OCI-LY3 (cell line): ENCODE measurements around the gene EXOC7.

Source experiments
- H2AFZ ChIP-seq: fragments of 200-600, 300-600 bp; shearing (Covaris generic); 2 replicates; pipeline ENCODE4 v1.6.0; 2014; ENCODE audit warnings: antibody characterized with exemption, low read depth, low read length
- H3K27ac ChIP-seq: fragments of 200-600, 300-600 bp; sonication (generic); 2 replicates; pipeline ENCODE4 v1.5.1; 2014; ENCODE audit warnings: mild to moderate bottlenecking, low read length, moderate library complexity, mixed read lengths
- H3K27me3 ChIP-seq: fragments of 200-600, 300-600 bp; sonication (generic); 2 replicates; pipeline ENCODE4 v1.6.1; 2014; ENCODE audit warnings: low read depth, low read length, mixed read lengths
- H3K36me3 ChIP-seq: fragments of 200-600, 300-600 bp; sonication (generic); replicated peaks from 2 replicates; pipeline ENCODE3; 2014; ENCODE audit warnings: low read depth, low read length, mixed read lengths
- H3K4me1 ChIP-seq: fragments of 300-600, 200-600 bp; sonication (generic); 2 replicates; pipeline ENCODE4 v1.6.1; 2014; ENCODE audit warnings: low read length, mixed read lengths
- H3K4me2 ChIP-seq: fragments of 200-600, 300-600 bp; sonication (generic); 2 replicates; pipeline ENCODE4 v1.6.1; 2014; ENCODE audit warnings: low read length, mixed read lengths
- H3K4me3 ChIP-seq: fragments of 300-600, 200-600 bp; sonication (generic); 2 replicates; pipeline ENCODE4 v1.5.1; 2014; ENCODE audit warnings: antibody characterized with exemption, mild to moderate bottlenecking, low read length, moderate library complexity
- H3K79me2 ChIP-seq: fragments of 300-600, 200-600 bp; shearing (Covaris generic); 2 replicates; pipeline ENCODE4 v1.6.1; 2014; ENCODE audit warnings: mild to moderate bottlenecking, low read length, mixed read lengths
- H3K9ac ChIP-seq: fragments of 300-600, 200-600 bp; shearing (Covaris generic); 2 replicates; pipeline ENCODE4 v1.6.0; 2014; ENCODE audit warnings: mild to moderate bottlenecking, low read length, moderate library complexity
- H3K9me3 ChIP-seq: fragments of 200-600, 300-600 bp; shearing (Covaris generic); 2 replicates; pipeline ENCODE4 v1.6.1; 2014; ENCODE audit warnings: low read length, mixed read lengths; ENCODE audit not compliant: insufficient read depth
- H4K20me1 ChIP-seq: fragments of 200-600, 300-600 bp; sonication (generic); 2 replicates; pipeline ENCODE4 v1.6.1; 2016; ENCODE audit warnings: low read length, mixed read lengths; ENCODE audit not compliant: insufficient read depth
- CTCF ChIP-seq: fragments of 200-600, 300-600 bp; sonication (generic); IDR thresholded peaks from 2 replicates; pipeline ENCODE4 v1.5.1; 2014; ENCODE audit warnings: antibody characterized with exemption, low read length, low read depth
- EZH2phosphoT487 ChIP-seq: fragments of 200-600 bp; shearing (Covaris generic); IDR thresholded peaks from 2 replicates; pipeline ENCODE4 v1.6.1; 2018; ENCODE audit warnings: antibody characterized with exemption, mixed run types, low read depth

The EXOC7 gene

GRCh38 chr17:76131051-76131691, 27.6 kb upstream of the EXOC7 start:
- Histone ChIP-seq H3K4me2 (no peak overlapping the region), H3K27me3 (no peaks in the 10 kb centered on the region), H3K27ac (no peak overlapping the region), H3K79me2 (no peaks in the 10 kb centered on the region), H4K20me1 (no peaks in the 10 kb centered on the region), H3K9me3 (no peaks in the 10 kb centered on the region), H3K36me3 (no peaks in the 10 kb centered on the region), H2AFZ (no peak overlapping the region), H3K4me1 (peaks cover 14% of the 10 kb centered on the region), H3K9ac (no peak overlapping the region), H3K4me3 (no peak overlapping the region)
- no peak for TF ChIP-seq EZH2phosphoT487
- TF ChIP-seq CTCF, result no peak

DNA sequence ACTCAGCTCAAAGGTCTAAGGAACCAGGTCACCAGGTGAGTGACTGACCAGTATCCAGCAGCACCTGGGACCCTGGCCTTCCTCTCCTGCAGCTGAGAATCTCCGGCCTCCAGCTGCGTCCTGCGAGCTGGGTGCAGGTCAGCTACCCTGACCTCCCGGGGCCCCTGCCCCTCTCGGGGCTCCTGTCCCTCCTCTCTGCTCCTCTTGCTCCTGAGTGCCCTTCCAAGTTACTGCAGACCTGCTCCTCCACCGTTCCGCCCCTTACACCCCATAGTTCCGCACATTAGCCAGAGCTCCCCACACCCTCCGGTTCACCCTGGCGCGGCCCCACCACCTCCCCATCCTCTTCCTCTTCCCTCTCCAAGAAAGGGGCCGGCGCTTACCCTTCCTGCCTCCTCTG, 26.9 kb upstream of the EXOC7 start:
- Histone ChIP-seq H2AFZ (no peak overlapping the region), H3K9ac (no peak overlapping the region), H3K4me3 (no peak overlapping the region), H3K36me3 (no peaks in the 10 kb centered on the region), H4K20me1 (no peaks in the 10 kb centered on the region), H3K79me2 (no peaks in the 10 kb centered on the region), H3K9me3 (no peaks in the 10 kb centered on the region), H3K27ac (no peak overlapping the region), H3K4me2 (no peak overlapping the region), H3K4me1 (peaks cover 11% of the 10 kb centered on the region), H3K27me3 (no peaks in the 10 kb centered on the region)
- TF ChIP-seq CTCF, result no peak
- no peak for TF ChIP-seq EZH2phosphoT487

GRCh38 chr17:76125922-76126321, 22.3 kb upstream of the EXOC7 start:
- Histone ChIP-seq H3K27me3 (no peaks in the 10 kb centered on the region), H3K79me2 (no peaks in the 10 kb centered on the region)
- TF ChIP-seq CTCF (no peak), EZH2phosphoT487 (no peak)

GRCh38 chr17:76125391-76125675, 21.7 kb upstream of the EXOC7 start:
- no peak overlapping the region for H3K4me2 ChIP-seq
- H3K27ac ChIP-seq, result no peak overlapping the region
- H3K9me3 ChIP-seq, result no peaks in the 10 kb centered on the region
- no peaks in the 10 kb centered on the region for H3K27me3 ChIP-seq
- H2AFZ ChIP-seq, result no peak overlapping the region
- H3K9ac ChIP-seq, result no peak overlapping the region
- no peaks in the 10 kb centered on the region for H4K20me1 ChIP-seq
- TF ChIP-seq CTCF (no peak), EZH2phosphoT487 (no peak)
- H3K36me3 ChIP-seq, result no peaks in the 10 kb centered on the region
- H3K4me1 ChIP-seq, result peaks cover 3% of the 10 kb centered on the region; the same call in 1 of the 2 replicates
- H3K79me2 ChIP-seq, result no peaks in the 10 kb centered on the region
- no peak overlapping the region for H3K4me3 ChIP-seq

More at GRCh38 chr17:76125922-76126321, 22.3 kb upstream of the EXOC7 start:
- H3K4me3 ChIP-seq, result no peak overlapping the region
- H3K9ac ChIP-seq, result no peak overlapping the region
- H3K27ac ChIP-seq, result no peak overlapping the region
- no peaks in the 10 kb centered on the region for H3K36me3 ChIP-seq
- H3K4me2 ChIP-seq, result no peak overlapping the region
- H4K20me1 ChIP-seq, result no peaks in the 10 kb centered on the region
- H2AFZ ChIP-seq, result no peak overlapping the region
- no peaks in the 10 kb centered on the region for H3K9me3 ChIP-seq
- H3K4me1 ChIP-seq, result peaks cover 3% of the 10 kb centered on the region; the same call in 1 of the 2 replicates
